SH-SY5Y (cell line): ENCODE measurements around the gene NMRK2.

Experiments used
- GATA2 ChIP-seq: IDR thresholded peaks from 2 replicates; pipeline ENCODE4 v1.6.1; 2011; ENCODE audit warnings: mild to moderate bottlenecking, low read depth, low read length
- GATA3 ChIP-seq: IDR thresholded peaks from 2 replicates; pipeline ENCODE4 v1.6.1; 2011; ENCODE audit warnings: low read depth, mild to moderate bottlenecking, low read length, moderate library complexity

DNA sequence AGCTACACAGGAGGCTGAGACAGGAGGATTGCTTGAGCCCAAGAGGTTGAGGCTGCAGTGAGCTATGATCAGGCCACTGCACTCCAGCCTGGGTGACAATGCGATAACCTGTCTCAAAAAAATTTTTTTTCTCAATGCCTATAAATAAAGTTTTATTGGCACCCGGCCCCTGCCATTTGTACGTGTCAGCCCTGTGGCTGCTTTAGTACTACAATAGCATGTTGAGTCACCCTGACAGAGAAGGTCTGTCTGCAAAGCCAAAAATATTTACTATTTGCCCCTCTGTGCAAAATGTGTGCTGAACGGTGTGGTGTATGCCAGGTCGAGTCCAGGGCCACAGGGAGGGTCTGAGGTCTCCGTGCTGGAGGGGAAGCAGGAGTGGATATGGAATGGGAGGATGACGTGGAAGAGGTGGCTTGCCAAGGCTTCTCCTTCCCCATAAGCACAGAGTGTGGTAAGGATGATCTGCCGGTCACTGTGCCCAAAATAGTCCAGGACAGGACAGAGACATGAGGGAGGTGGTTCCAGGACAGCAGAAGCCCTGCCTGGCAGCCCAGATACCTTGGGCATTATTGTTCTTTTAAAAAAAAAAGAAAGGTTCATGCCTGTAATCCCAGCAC is 10.0 kb downstream of the NMRK2 start:
- no peak for TF ChIP-seq GATA2
- no peak for TF ChIP-seq GATA3
